Measurements from ENCODE around the gene BOLA3.

GRCh38 chr2:74102516-74102915 is 45.2 kb downstream of the BOLA3 start:
- TF ChIP-seq, protein P1, sequence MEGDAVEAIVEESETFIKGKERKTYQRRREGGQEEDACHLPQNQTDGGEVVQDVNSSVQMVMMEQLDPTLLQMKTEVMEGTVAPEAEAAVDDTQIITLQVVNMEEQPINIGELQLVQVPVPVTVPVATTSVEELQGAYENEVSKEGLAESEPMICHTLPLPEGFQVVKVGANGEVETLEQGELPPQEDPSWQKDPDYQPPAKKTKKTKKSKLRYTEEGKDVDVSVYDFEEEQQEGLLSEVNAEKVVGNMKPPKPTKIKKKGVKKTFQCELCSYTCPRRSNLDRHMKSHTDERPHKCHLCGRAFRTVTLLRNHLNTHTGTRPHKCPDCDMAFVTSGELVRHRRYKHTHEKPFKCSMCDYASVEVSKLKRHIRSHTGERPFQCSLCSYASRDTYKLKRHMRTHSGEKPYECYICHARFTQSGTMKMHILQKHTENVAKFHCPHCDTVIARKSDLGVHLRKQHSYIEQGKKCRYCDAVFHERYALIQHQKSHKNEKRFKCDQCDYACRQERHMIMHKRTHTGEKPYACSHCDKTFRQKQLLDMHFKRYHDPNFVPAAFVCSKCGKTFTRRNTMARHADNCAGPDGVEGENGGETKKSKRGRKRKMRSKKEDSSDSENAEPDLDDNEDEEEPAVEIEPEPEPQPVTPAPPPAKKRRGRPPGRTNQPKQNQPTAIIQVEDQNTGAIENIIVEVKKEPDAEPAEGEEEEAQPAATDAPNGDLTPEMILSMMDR (IDR thresholded peaks at IDR 0.05): no peak
- TF ChIP-seq POLR2A (IDR thresholded peaks at IDR 0.05) (no peak), POLR2AphosphoS5 (IDR thresholded peaks at IDR 0.05) (no peak)

Measured in prostate gland (tissue), 2 donors.